Body of pancreas (tissue), 4 donors: ENCODE data around the gene CDK4.

Source experiments
- CTCF ChIP-seq, 7 experiments: fragments of 450-650 bp in 4 of 7; fragments of 200-600 bp in 3 of 7; sonication (generic) in 3 of 7; IDR thresholded peaks; one replicate each; pipeline ENCODE4 v1.5.1; 2016 to 2019; ENCODE audit warnings: antibody characterized with exemption in 7 of 7
- POLR2A ChIP-seq, 3 donors: fragments of 450-650 bp; IDR thresholded peaks; one replicate each; pipeline ENCODE4 v1.6.1; 2016; ENCODE audit warnings: antibody characterized with exemption in 3 of 3, mild to moderate bottlenecking in 2 of 3

- TF ChIP-seq CTCF (IDR thresholded peaks at IDR 0.05) (no peak), POLR2A (IDR thresholded peaks at IDR 0.05) (no peak)
These were observed 30.1 kb upstream of the CDK4 start for GRCh38 chr12:57782243-57782607.
